HepG2 (cell line): ENCODE results near the gene EPB41. TPM values are rescaled to one million over a fixed set of nuclear protein-coding genes. Genes with fewer than 3 reads are reported as not detected.

Source experiments
- BCL6 ChIP-seq: IDR thresholded peaks from 2 replicates; pipeline ENCODE4 v1.6.1; 2016; ENCODE audit warnings: missing genetic modification reagents, missing compliant biosample characterization
- EEA1 ChIP-seq: sonication (generic); formaldehyde crosslinking; IDR thresholded peaks from 2 replicates; pipeline ENCODE4 v1.5.1; 2020; ENCODE audit warnings: mild to moderate bottlenecking, missing genetic modification reagents, borderline replicate concordance
- FOSL1 ChIP-seq: sonication (generic); formaldehyde crosslinking; IDR thresholded peaks from 2 replicates; pipeline ENCODE4 v1.9.0; 2021; ENCODE audit warnings: missing genetic modification reagents, borderline replicate concordance
- HMGXB4 ChIP-seq, 2 experiments: sonication (generic) in 1 of 2; formaldehyde crosslinking in 1 of 2; IDR thresholded peaks; 2 replicates each; pipeline versions ENCODE4 v1.4.0 to v1.6.1; 2018 to 2020; ENCODE audit warnings: missing genetic modification reagents in 2 of 2, borderline replicate concordance in 1 of 2, low read depth in 1 of 2, mild to moderate bottlenecking in 1 of 2, missing biosample characterization in 1 of 2
- KDM2A ChIP-seq: sonication (generic); formaldehyde crosslinking; IDR thresholded peaks from 2 replicates; pipeline ENCODE4 v1.4.0; 2020; ENCODE audit warnings: low read depth, missing genetic modification reagents, borderline replicate concordance
- KDM5A ChIP-seq: fragments of 200-600 bp; sonication (generic); IDR thresholded peaks from 2 replicates; pipeline ENCODE4 v1.7.0; 2018; ENCODE audit warnings: antibody characterized with exemption, mild to moderate bottlenecking, low read length, borderline replicate concordance
- NFATC3 ChIP-seq: sonication (generic); formaldehyde crosslinking; IDR thresholded peaks from 2 replicates; pipeline ENCODE4 v1.5.1; 2020; ENCODE audit warnings: mild to moderate bottlenecking, missing genetic modification reagents
- RBM22 ChIP-seq: fragments of 200-400 bp; formaldehyde crosslinking; optimal IDR thresholded peaks from 2 replicates; pipeline ENCODE3; 2017; ENCODE audit warnings: mild to moderate bottlenecking, low read length, moderate library complexity
- SKIL ChIP-seq: sonication (generic); formaldehyde crosslinking; IDR thresholded peaks from 2 replicates; pipeline ENCODE4 v1.8.0; 2022; ENCODE audit warnings: missing genetic modification reagents, mild to moderate bottlenecking, moderate library complexity, borderline replicate concordance
- SOX5 ChIP-seq: IDR thresholded peaks from 2 replicates; pipeline ENCODE4 v1.6.1; 2016; ENCODE audit warnings: borderline replicate concordance
- TFE3 ChIP-seq: IDR thresholded peaks from 2 replicates; pipeline ENCODE4 v1.6.1; 2016
- TIGD3 ChIP-seq: sonication (generic); formaldehyde crosslinking; IDR thresholded peaks from 2 replicates; pipeline ENCODE4 v1.5.1; 2020; ENCODE audit warnings: mild to moderate bottlenecking, missing genetic modification reagents, borderline replicate concordance
- TOE1 ChIP-seq: sonication (generic); formaldehyde crosslinking; IDR thresholded peaks from 2 replicates; pipeline ENCODE4 v1.4.0; 2020; ENCODE audit warnings: mild to moderate bottlenecking, missing genetic modification reagents
- ZNF143 ChIP-seq: sonication (generic); formaldehyde crosslinking; IDR thresholded peaks from 2 replicates; pipeline ENCODE4 v1.4.0; 2020; ENCODE audit warnings: missing genetic modification reagents
- ZNF446 ChIP-seq: sonication (generic); formaldehyde crosslinking; IDR thresholded peaks from 2 replicates; pipeline ENCODE4 v1.5.0; 2020; ENCODE audit warnings: mild to moderate bottlenecking, missing genetic modification reagents
- ZNF543 ChIP-seq: sonication (generic); formaldehyde crosslinking; IDR thresholded peaks from 2 replicates; pipeline ENCODE4 v1.4.0; 2020; ENCODE audit warnings: mild to moderate bottlenecking, missing genetic modification reagents
- ZNF567 ChIP-seq: sonication (generic); formaldehyde crosslinking; IDR thresholded peaks from 2 replicates; pipeline ENCODE4 v1.8.1; 2023; ENCODE audit warnings: mild to moderate bottlenecking, missing genetic modification reagents, borderline replicate concordance
- ZNF574 ChIP-seq: sonication (generic); formaldehyde crosslinking; IDR thresholded peaks from 2 replicates; pipeline ENCODE4 v1.4.0; 2020; ENCODE audit warnings: missing genetic modification reagents
- ZNF674 ChIP-seq: sonication (generic); formaldehyde crosslinking; IDR thresholded peaks from 2 replicates; pipeline ENCODE4 v1.5.0; 2020; ENCODE audit warnings: low read depth, mild to moderate bottlenecking, missing genetic modification reagents
- polyA plus RNA-seq, 8 experiments: library from polyadenylated mRNA; depleted of rRNA in 3 of 8; stranded (reverse) in 7 of 8; unstranded in 1 of 8; fragments of >200 nt; fragmentation: Illumina TruSeq in 4 of 8; extraction: Trizol in 4 of 8; gene quantifications; 2 replicates each; pipeline versions ENCODE4 v1.2.1 to v1.2.3, GENCODE V29; 2011 to 2016; ENCODE audit warnings: low read depth in 4 of 8, missing spikeins in 1 of 8, mixed read lengths in 1 of 8; ENCODE audit not compliant: insufficient read depth in 1 of 8
- total RNA-seq, 5 experiments: library from RNA; depleted of rRNA; stranded (reverse); fragments of >200 nt; fragmentation: Illumina TruSeq; extraction: Trizol; gene quantifications; 2 replicates each; pipeline ENCODE4 v1.2.3, GENCODE V29; 2016; ENCODE audit warnings: low read depth in 1 of 5

The EPB41 gene
- total and polyA plus RNA-seq, 2 of the 13 experiments (the other 11 are each of a cell fraction or from before 2014, with no cell fraction given), result 34.5 to 46.7 TPM

GRCh38 chr1:28882009-28882628 is 32.2 kb upstream of the EPB41 start (continued):
- no peak for TF ChIP-seq TFE3 (CRISPR knock-in tag)
- peak; percentile 23; the same call in 1 of the 2 replicates for TF ChIP-seq ZNF143 (CRISPR knock-in tag)
- TF ChIP-seq NFATC3 (CRISPR knock-in tag), result no peak
- peak; percentile 62 for TF ChIP-seq ZNF574 (CRISPR knock-in tag)
- no peak for TF ChIP-seq BCL6 (CRISPR knock-in tag)
- no peak for TF ChIP-seq TIGD3 (CRISPR knock-in tag)
- no peak for TF ChIP-seq FOSL1
- peak; percentile 61 to 82; a peak in 2 of 4 replicates for TF ChIP-seq HMGXB4 (CRISPR knock-in tag; IDR thresholded peaks at IDR 0.05; ENCODE audit: borderline replicate concordance in 1 of 2, low read depth in 1 of 2)
- no peak for TF ChIP-seq TOE1 (CRISPR knock-in tag)
- TF ChIP-seq ZNF674 (CRISPR knock-in tag), result no peak
- TF ChIP-seq ZNF543 (CRISPR knock-in tag), result no peak
- TF ChIP-seq ZNF446, result no peak
- TF ChIP-seq SKIL (CRISPR knock-in tag), result no peak
- no peak for TF ChIP-seq RBM22
- 0 out of 2 replicates have a peak, but pooled peaks have one; percentile 87 for TF ChIP-seq ZNF567 (CRISPR knock-in tag)
- TF ChIP-seq KDM2A (CRISPR knock-in tag), result peak; percentile 70; the same call in 1 of the 2 replicates
- TF ChIP-seq SOX5 (CRISPR knock-in tag), result peak; percentile 35; the same call in 1 of the 2 replicates
- no peak for TF ChIP-seq EEA1 (CRISPR knock-in tag)
- no peak for TF ChIP-seq KDM5A
